Measurements from ENCODE around the gene RAB20. TPM values are rescaled to one million over a fixed set of nuclear protein-coding genes. Genes with fewer than 3 reads are reported as not detected.

RAB20 gene
- total RNA-seq, 1 experiment from 2014 or later = 0.88 TPM

DNA sequence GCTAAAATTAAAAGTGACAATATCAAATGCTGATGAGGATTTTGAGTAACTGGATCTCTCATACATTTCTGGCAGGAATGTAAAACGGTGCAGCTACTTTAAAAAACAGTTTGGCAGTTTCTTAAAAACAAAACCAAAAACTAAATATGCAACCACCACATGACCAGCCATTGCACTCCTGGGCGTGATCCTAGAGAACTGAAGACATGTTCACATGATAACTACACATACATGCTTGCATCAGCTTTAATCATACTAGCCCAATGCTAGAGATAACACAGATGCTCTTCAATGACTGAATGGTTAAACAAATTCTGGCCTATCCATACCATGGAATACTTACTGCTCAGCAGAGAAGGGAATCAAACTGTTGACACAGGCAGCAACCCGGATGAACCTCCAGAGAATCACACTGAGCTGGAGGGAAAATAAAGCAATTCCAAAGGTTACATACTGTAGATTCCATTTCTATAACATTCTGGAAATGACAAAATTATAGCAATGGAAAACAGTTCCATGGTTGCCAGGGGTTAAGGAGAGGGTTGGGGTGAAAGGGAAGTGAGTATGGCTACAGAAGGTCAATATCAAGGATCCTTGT, 28.4 kb upstream of the RAB20 start:
- H3K4me1 ChIP-seq (ENCODE audit: insufficient read depth, low read length, poor library complexity, severe bottlenecking) = no peaks in the 10 kb centered on the region
- no peaks in the 10 kb centered on the region for H3K9me3 ChIP-seq (ENCODE audit: low read depth, low read length, poor library complexity, severe bottlenecking)
- no peak overlapping the region for H3K27ac ChIP-seq (ENCODE audit: low read depth, low read length, poor library complexity, severe bottlenecking)
- POLR2A ChIA-PET (ENCODE audit: low non-redundant PET) = no interaction called here
- no peaks in the 10 kb centered on the region for H3K27me3 ChIP-seq (replicated peaks; ENCODE audit: insufficient read depth, low read depth, low read length, poor library complexity)
- no TSS peak for BruUV-seq (replicated peaks)
- intact Hi-C loops (cut with micrococcal nuclease; ENCODE audit: unreplicated experiment) = loop anchor here (5.0 to 10.0 kb wide), 2 partner anchors 325 to 632 kb away; partner anchors contain the start of gene ANKRD10
- no peak overlapping the region for H3K4me3 ChIP-seq (ENCODE audit: low read depth, low read length, poor library complexity, severe bottlenecking)
- CTCF ChIA-PET = no interaction called here
- no peak for DNase-seq (ENCODE audit: low spot score)
- TF ChIP-seq, protein P1, sequence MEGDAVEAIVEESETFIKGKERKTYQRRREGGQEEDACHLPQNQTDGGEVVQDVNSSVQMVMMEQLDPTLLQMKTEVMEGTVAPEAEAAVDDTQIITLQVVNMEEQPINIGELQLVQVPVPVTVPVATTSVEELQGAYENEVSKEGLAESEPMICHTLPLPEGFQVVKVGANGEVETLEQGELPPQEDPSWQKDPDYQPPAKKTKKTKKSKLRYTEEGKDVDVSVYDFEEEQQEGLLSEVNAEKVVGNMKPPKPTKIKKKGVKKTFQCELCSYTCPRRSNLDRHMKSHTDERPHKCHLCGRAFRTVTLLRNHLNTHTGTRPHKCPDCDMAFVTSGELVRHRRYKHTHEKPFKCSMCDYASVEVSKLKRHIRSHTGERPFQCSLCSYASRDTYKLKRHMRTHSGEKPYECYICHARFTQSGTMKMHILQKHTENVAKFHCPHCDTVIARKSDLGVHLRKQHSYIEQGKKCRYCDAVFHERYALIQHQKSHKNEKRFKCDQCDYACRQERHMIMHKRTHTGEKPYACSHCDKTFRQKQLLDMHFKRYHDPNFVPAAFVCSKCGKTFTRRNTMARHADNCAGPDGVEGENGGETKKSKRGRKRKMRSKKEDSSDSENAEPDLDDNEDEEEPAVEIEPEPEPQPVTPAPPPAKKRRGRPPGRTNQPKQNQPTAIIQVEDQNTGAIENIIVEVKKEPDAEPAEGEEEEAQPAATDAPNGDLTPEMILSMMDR (conservative IDR thresholded peaks at IDR 0.05; ENCODE audit: low read depth, low read length) = no peak
- TF ChIP-seq EZH2 (IDR thresholded peaks at IDR 0.05; ENCODE audit: borderline replicate concordance, low read depth, low read length, poor library complexity, severe bottlenecking) = no peak
- H3K36me3 ChIP-seq (ENCODE audit: insufficient read depth, low read length, poor library complexity, severe bottlenecking) = no peaks in the 10 kb centered on the region

DNA sequence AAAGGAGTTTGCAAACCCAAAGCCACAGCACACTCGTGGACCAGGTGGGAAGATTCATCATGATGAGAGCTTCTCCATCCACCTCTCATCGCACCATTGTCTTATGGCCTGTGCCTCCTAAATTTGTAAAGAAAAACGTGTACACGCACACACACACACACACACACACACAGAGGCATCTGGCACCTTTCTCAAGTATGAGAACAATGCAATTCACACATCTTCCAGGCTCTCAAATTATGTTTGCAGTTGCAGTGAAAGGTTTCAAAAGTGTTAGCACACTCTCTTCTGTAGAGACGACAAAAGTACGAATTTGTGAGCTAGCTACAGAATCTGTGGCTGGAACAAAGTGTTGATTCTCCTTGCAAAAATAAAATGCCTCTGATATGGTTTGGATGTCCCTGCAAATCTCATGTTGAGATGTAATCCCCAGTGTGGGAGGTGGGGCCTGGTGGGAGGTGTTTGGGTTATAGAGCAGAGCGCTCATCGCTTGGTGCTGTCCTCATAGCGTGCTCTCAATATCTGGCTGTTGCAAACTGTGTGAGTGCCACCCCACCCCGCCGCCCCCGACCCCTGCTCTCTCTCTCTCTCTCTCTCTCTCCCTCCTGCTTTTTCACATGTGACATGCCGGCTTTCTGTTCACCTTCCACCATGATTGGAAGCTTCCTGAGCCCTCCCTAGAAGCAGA, 21.8 kb upstream of the RAB20 start:
- no peaks in the 10 kb centered on the region for H3K36me3 ChIP-seq (ENCODE audit: insufficient read depth, low read length, poor library complexity, severe bottlenecking)
- ChIA-PET POLR2A (ENCODE audit: low non-redundant PET) (no interaction called here), CTCF (no interaction called here)
- no TSS peak for BruUV-seq (replicated peaks)
- no peaks in the 10 kb centered on the region for H3K9me3 ChIP-seq (ENCODE audit: low read depth, low read length, poor library complexity, severe bottlenecking)
- intact Hi-C loops (cut with micrococcal nuclease; ENCODE audit: unreplicated experiment) = no loop called here
- TF ChIP-seq, protein P1 (conservative IDR thresholded peaks at IDR 0.05; ENCODE audit: low read depth, low read length) = no peak
- TF ChIP-seq EZH2 (IDR thresholded peaks at IDR 0.05; ENCODE audit: borderline replicate concordance, low read depth, low read length, poor library complexity, severe bottlenecking) = no peak
- H3K4me1 ChIP-seq (ENCODE audit: insufficient read depth, low read length, poor library complexity, severe bottlenecking) = no peaks in the 10 kb centered on the region
- no peak overlapping the region for H3K4me3 ChIP-seq (ENCODE audit: low read depth, low read length, poor library complexity, severe bottlenecking)
- no peak for DNase-seq (ENCODE audit: low spot score)
- H3K27ac ChIP-seq (ENCODE audit: low read depth, low read length, poor library complexity, severe bottlenecking) = no peak overlapping the region
- no peaks in the 10 kb centered on the region for H3K27me3 ChIP-seq (replicated peaks; ENCODE audit: insufficient read depth, low read depth, low read length, poor library complexity)

DNA sequence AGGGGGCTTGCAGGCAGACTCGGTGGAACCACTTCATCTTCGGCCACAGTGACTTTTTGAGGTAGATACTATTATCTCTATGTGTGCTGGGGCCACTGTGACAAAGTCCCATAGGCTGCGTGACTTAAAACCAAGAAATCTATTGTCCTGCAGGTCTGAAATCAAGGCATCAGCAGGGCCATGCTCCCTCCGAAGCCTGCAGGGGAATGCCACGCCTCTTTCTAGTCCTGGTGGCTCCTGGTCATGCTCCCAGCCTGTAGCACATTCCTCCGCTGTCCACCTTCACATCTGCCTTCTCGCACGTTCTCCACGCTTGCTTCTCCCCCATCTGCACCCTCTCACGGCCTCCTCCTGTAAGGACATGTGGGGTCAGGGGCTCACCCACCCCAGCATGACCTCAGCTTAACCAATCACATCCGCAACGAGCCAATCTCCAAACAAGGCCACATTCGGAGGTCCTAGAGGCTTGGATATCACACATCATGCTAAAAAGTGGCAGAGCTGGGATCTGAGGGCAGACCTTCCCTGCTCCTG, 21.0 kb upstream of the RAB20 start:
- TF ChIP-seq, protein P1 (conservative IDR thresholded peaks at IDR 0.05; ENCODE audit: low read depth, low read length) = no peak
- TF ChIP-seq EZH2 (IDR thresholded peaks at IDR 0.05; ENCODE audit: borderline replicate concordance, low read depth, low read length, poor library complexity, severe bottlenecking) = no peak
- no peaks in the 10 kb centered on the region for H3K4me1 ChIP-seq (ENCODE audit: insufficient read depth, low read length, poor library complexity, severe bottlenecking)
- POLR2A ChIA-PET (ENCODE audit: low non-redundant PET) = no interaction called here
- DNase-seq (ENCODE audit: low spot score) = no peak
- no peak overlapping the region for H3K27ac ChIP-seq (ENCODE audit: low read depth, low read length, poor library complexity, severe bottlenecking)
- CTCF ChIA-PET = no interaction called here
- intact Hi-C loops (cut with micrococcal nuclease; ENCODE audit: unreplicated experiment) = no loop called here
- no TSS peak for BruUV-seq (replicated peaks)
- no peaks in the 10 kb centered on the region for H3K27me3 ChIP-seq (replicated peaks; ENCODE audit: insufficient read depth, low read depth, low read length, poor library complexity)
- H3K4me3 ChIP-seq (ENCODE audit: low read depth, low read length, poor library complexity, severe bottlenecking) = no peak overlapping the region
- no peaks in the 10 kb centered on the region for H3K9me3 ChIP-seq (ENCODE audit: low read depth, low read length, poor library complexity, severe bottlenecking)
- no peaks in the 10 kb centered on the region for H3K36me3 ChIP-seq (ENCODE audit: insufficient read depth, low read length, poor library complexity, severe bottlenecking)
